GM18511 (cell line): ENCODE results near the gene ANXA5.
"Not testable (repeated sequence)": the region's sequence is repeated elsewhere in the genome, so short reads cannot be mapped to it uniquely, and the experiment has no call there.

Experiments
- ATAC-seq: cut with Tn5 transposase; IDR thresholded peaks from one replicate; pipeline ENCODE4 v1.9.1; 2021; ENCODE audit warnings: mild to moderate bottlenecking, moderate library complexity; ENCODE audit not compliant: unreplicated experiment

Gene ANXA5

GRCh38 chr4:121679951-121680350 is 16.8 kb downstream of the ANXA5 start:
- no peak for ATAC-seq

GRCh38 chr4:121679267-121679666 is 17.5 kb downstream of the ANXA5 start:
- no peak for ATAC-seq

DNA sequence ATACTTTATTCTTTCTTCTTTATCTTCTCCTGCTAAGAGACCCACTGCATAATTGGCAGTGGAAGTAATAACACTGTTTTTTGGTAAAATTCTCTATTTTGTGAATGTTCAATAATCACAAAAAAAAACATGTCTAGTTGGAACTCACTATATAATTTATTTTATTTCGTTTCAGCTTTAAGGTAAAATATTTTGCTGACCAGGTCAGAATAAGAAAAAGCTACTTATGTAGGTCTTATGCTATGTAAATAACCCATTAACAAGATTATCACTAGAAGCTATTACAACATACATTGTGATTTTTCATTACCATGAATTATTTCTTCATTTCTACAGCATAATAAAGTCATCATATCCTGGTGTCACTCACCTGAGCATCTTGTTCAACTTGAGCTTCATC is 19.3 kb downstream of the ANXA5 start:
- ATAC-seq: no peak

GRCh38 chr4:121676345-121677075 is 20.3 kb downstream of the ANXA5 start:
- ATAC-seq: no peak

GRCh38 chr4:121675715-121676114 is 21.1 kb downstream of the ANXA5 start:
- ATAC-seq: no peak

- ATAC-seq: no peak
Observed at GRCh38 chr4:121674696-121675095, 22.1 kb downstream of the ANXA5 start.

DNA sequence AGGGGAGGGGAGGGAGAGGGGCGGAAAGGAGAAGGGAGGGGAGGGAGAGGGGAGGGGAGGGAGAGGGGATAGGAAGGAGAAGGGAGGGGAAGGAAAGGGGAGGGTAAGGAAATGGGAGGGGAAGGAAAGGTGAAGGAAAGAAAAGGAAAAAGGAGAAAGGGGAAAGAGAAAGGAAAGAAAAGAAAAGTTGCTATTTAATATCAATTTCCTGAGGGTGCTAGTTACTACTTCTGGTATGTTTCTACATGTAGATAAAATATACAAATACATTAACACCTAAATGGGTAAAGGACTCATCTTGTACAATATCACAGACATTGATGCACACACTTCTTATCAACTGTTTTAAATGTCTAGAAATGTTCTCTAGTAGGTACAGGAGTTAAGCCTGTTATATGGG is 22.6 kb downstream of the ANXA5 start:
- ATAC-seq: no peak

DNA sequence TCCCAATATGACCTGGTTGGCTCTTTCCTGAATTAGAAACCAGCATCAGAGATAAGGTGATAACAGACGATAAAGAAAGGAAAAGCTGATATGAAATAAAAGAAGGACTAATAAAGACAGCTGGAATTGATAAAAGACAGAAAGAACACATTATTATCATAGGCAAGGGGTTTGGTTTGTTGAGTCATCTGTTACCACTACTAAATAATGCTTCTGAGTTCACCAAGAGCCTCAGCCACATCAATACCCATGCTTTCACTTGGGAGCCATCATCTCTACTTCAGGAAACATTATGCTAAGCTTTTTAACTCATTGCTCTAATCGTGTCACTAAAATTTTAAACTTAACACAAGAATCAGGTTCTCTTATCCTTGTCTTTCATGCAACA is 27.6 kb downstream of the ANXA5 start:
- ATAC-seq: no peak

- ATAC-seq: no peak
Observed at GRCh38 chr4:121668368-121669162, 28.2 kb downstream of the ANXA5 start.

- no peak for ATAC-seq
Observed at GRCh38 chr4:121666091-121666679, 30.6 kb downstream of the ANXA5 start.

- no peak for ATAC-seq
Observed at GRCh38 chr4:121665371-121665770, 31.4 kb downstream of the ANXA5 start.

- no peak for ATAC-seq
Observed at GRCh38 chr4:121662225-121662624, 34.6 kb downstream of the ANXA5 start.

- not testable (repeated sequence) for ATAC-seq
Observed at GRCh38 chr4:121660175-121660933, 36.4 kb downstream of the ANXA5 start.

DNA sequence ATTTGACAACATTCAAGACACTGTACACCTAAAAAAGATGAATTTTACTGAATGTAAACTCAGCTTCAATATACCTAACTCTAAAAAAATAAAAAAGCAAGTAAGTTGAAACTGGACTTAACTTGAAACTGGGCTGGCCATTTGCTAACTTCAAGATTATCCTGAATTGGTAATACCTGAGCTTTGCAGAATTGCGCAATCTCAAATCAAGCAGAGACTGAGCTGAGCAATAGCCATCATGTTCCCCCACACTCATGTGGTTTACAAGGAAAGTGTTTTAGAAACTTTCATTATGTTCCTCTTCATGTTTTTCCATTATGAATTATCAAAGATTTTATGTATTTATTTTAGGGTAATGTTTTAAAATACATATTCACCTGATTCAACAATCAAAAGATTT is 38.7 kb downstream of the ANXA5 start:
- ATAC-seq: no peak

DNA sequence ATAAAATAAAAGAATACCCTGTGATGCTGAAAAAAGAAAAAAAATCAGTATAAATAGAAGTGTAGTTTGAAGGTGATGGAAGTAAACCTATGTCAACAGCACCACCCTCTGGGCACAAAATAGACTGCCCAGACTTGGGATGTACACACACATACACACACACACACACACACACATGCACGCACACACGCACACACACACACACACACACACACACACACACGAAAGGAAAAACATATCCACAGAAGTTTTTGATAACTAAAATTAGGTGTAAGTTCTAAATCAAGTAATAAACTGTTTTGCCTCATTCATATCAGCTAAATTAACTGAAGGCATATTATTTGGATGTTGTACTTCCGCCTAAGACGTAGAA is 40.5 kb downstream of the ANXA5 start:
- no peak for ATAC-seq

DNA sequence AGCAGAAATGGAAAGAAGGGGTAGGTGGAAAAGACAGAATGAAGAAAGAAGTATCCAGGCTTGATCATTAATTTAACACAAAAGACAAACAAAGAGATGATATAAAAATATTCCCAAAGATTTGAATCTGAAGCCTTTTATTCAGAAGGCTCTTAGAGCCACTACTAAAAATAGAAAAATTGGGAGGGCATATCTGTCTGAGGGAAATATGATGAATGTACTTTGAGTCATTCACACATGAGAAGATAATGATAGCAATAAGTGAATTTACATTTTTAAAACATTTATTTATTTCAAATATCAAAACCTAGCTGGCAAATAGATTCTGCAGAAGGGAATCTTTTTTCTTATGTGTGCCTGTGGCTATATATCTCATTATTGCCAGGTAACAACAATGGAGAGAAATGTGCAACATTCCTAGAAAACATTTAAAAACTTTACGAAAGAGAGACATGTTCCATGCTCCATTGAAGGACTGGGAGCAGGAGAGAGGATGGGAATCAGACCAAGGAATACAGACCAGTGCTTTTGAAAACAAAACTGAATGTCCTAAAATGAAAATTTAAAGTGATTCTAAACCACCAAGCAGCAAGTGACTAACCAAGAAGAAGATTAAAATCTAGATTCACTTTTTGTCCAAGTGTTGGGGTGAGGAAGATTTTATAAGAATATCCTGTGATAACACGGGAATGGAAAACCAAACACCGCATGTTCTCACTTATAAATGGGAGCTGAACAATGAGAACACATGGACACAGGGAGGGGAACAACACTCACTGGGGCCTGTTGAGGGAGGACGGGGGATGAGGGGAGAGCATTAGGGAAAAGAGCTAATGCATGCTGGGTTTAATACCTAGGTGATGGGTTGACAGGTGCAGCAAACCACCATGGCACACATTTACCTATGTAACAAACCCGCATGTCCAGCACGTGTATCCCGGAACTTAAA is 41.2 kb downstream of the ANXA5 start:
- ATAC-seq: no peak

GRCh38 chr4:121654738-121655137 is 42.0 kb downstream of the ANXA5 start:
- peak; percentile 93 for ATAC-seq

DNA sequence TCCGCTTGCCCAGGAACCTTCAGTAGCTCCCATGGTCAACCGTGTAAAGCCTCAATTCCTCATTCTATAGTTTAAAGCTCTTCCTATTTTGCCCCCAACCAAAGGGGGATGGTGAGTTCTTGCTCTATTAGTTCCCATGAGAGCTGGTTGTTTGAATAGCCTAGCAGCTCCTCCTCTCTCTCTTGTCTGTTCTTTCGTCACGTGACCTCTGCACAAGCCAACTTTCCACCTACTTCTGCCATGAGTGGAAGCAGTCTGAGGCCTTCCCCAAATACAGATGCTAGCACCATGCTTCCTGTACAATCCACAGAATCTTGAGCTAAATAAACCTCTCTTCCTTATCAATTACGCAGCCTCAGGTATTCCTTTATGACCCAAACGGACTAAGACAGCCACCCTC is 42.8 kb downstream of the ANXA5 start:
- no peak for ATAC-seq

DNA sequence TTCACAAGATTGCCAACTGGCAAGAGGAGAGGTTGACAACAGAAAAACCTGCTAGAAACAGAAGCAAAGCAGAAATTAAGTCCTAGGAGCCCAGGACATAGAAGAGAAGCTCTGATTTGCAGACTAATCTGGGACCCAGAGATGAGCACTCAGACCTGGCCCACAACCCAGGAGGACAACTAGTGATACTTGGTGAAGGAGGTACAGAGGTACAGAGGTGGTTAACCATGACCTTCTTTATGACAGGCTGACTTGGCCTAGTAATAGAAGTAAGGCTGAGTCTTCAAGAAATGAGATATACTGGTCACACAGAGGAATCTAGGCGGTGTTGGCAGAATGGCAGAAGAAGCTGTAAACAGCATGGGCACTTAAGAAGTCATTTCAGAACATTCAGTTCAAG is 43.6 kb downstream of the ANXA5 start:
- ATAC-seq: no peak

DNA sequence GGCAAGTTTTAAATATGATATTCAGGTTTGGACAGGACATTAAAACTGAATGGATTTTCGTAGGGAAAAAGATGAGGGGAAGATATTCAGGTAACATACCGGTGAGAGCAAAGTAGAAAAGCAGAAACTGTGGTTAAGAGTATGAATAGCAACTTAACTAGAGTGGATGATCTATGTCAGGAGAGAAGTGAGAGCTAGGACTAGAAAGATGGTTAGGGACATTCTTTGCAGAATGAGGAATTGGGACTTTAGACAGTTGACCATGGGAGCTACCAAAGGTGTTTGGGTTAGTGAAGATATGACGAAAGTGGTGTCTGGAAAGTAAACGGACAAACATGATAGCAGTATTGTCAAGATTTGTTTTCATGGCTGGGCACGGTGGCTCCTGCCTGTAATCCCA is 45.2 kb downstream of the ANXA5 start:
- no peak for ATAC-seq
